Liver (tissue), 9 donors: ENCODE data around the gene SKIL. TPM values are rescaled to one million over a fixed set of nuclear protein-coding genes. Genes with fewer than 3 reads are reported as not detected.
A peak's percentile ranks its signal among the peaks of the same experiment; 100 is the strongest.

Experiments
- DNase-seq: peaks from one replicate; pipeline ENCODE4 v3.0.0-alpha.2; 2017; ENCODE audit warnings: low spot score
- H3K27ac ChIP-seq, 2 donors: one replicate each; pipeline ENCODE4 v1.7.0; 2013; ENCODE audit warnings: inconsistent platforms in 2 of 2, low read length in 2 of 2, control low read depth in 1 of 2, low read depth in 1 of 2, mild to moderate bottlenecking in 1 of 2
- H3K27me3 ChIP-seq, 4 donors: one replicate each; pipeline versions ENCODE4 v1.6.1 to v1.7.0; 2013; ENCODE audit warnings: low read length in 3 of 4, inconsistent platforms in 1 of 4, mild to moderate bottlenecking in 1 of 4, moderate library complexity in 1 of 4; ENCODE audit not compliant: control insufficient read depth in 4 of 4, insufficient read depth in 4 of 4
- H3K36me3 ChIP-seq, 4 donors: one replicate each; pipeline versions ENCODE4 v1.6.1 to v1.7.0; 2013; ENCODE audit warnings: low read length in 3 of 4, mild to moderate bottlenecking in 3 of 4, low read depth in 1 of 4, moderate library complexity in 1 of 4; ENCODE audit not compliant: control insufficient read depth in 4 of 4, insufficient read depth in 3 of 4
- H3K4me1 ChIP-seq, 4 donors: one replicate each; pipeline versions ENCODE4 v1.6.1 to v1.7.0; 2013; ENCODE audit warnings: low read length in 3 of 4, mild to moderate bottlenecking in 3 of 4, moderate library complexity in 1 of 4; ENCODE audit not compliant: control insufficient read depth in 4 of 4, insufficient read depth in 4 of 4
- H3K4me3 ChIP-seq, 3 donors: one replicate each; pipeline versions ENCODE4 v1.6.1 to v1.7.0; 2013; ENCODE audit warnings: low read length in 3 of 3, control low read depth in 1 of 3, low read depth in 1 of 3, mild to moderate bottlenecking in 1 of 3
- H3K9ac ChIP-seq, 2 donors: one replicate each; pipeline ENCODE4 v1.7.0; 2013; ENCODE audit warnings: low read length in 2 of 2, mild to moderate bottlenecking in 2 of 2, moderate library complexity in 2 of 2, control low read depth in 1 of 2, low read depth in 1 of 2
- H3K9me3 ChIP-seq, 4 donors: one replicate each; pipeline versions ENCODE4 v1.6.1 to v1.7.0; 2013; ENCODE audit warnings: low read length in 3 of 4; ENCODE audit not compliant: control insufficient read depth in 4 of 4
- EGR1 ChIP-seq, 2 donors: IDR thresholded peaks; 2 replicates each; pipeline ENCODE4 v1.6.1; 2016 to 2018; ENCODE audit warnings: antibody characterized with exemption in 2 of 2, low read depth in 2 of 2
- FOXA1 ChIP-seq: IDR thresholded peaks from 2 replicates; pipeline ENCODE4 v1.6.1; 2016; ENCODE audit warnings: antibody characterized with exemption
- FOXA2 ChIP-seq: IDR thresholded peaks from 2 replicates; pipeline ENCODE4 v1.6.1; 2016; ENCODE audit warnings: antibody characterized with exemption
- GABPA ChIP-seq, 2 donors: IDR thresholded peaks in 1 of 2; conservative IDR thresholded peaks in 1 of 2; 2 replicates each; pipeline ENCODE4 v1.6.1; 2016; ENCODE audit warnings: antibody characterized with exemption in 2 of 2, mild to moderate bottlenecking in 1 of 2, moderate library complexity in 1 of 2
- HNF4A ChIP-seq, 2 donors: conservative IDR thresholded peaks; 2 replicates each; pipeline ENCODE4 v1.6.1; 2016; ENCODE audit warnings: antibody characterized with exemption in 2 of 2, mild to moderate bottlenecking in 2 of 2
- HNF4G ChIP-seq: IDR thresholded peaks from 2 replicates; pipeline ENCODE4 v1.6.1; 2016; ENCODE audit warnings: antibody characterized with exemption
- JUND ChIP-seq, 2 donors: IDR thresholded peaks; 2 replicates each; pipeline ENCODE4 v1.6.1; 2016; ENCODE audit warnings: antibody characterized with exemption in 2 of 2
- MAX ChIP-seq: IDR thresholded peaks from 2 replicates; pipeline ENCODE4 v1.6.1; 2016; ENCODE audit warnings: antibody characterized with exemption
- NR2F2 ChIP-seq: IDR thresholded peaks from 2 replicates; pipeline ENCODE4 v1.6.1; 2016; ENCODE audit warnings: antibody characterized with exemption
- RAD21 ChIP-seq, 2 donors: IDR thresholded peaks; 2 replicates each; pipeline ENCODE4 v1.6.1; 2016; ENCODE audit warnings: antibody characterized with exemption in 2 of 2, mild to moderate bottlenecking in 2 of 2
- REST ChIP-seq: IDR thresholded peaks from 2 replicates; pipeline ENCODE4 v1.6.1; 2016; ENCODE audit warnings: antibody characterized with exemption, mild to moderate bottlenecking
- RXRA ChIP-seq, 2 donors: IDR thresholded peaks; 2 replicates each; pipeline ENCODE4 v1.6.1; 2017 to 2018; ENCODE audit warnings: antibody characterized with exemption in 2 of 2, mild to moderate bottlenecking in 1 of 2
- SP1 ChIP-seq: IDR thresholded peaks from 2 replicates; pipeline ENCODE4 v1.6.1; 2018; ENCODE audit warnings: antibody characterized with exemption, mild to moderate bottlenecking
- TAF1 ChIP-seq: conservative IDR thresholded peaks from 2 replicates; pipeline ENCODE4 v1.6.1; 2016; ENCODE audit warnings: antibody characterized with exemption, mild to moderate bottlenecking
- YY1 ChIP-seq: IDR thresholded peaks from 2 replicates; pipeline ENCODE4 v1.6.1; 2016; ENCODE audit warnings: antibody characterized with exemption, mild to moderate bottlenecking
- WGBS: extraction: QIAGEN DNeasy Blood & Tissue Kit; methylation state at CpG from one replicate; pipeline ENCODE4 v1.1.7; 2013; 5-methylcytosine and 5-hydroxymethylcytosine counted together
- polyA plus RNA-seq, 2 donors: library from polyadenylated mRNA; stranded (reverse) in 1 of 2; unstranded in 1 of 2; fragments of 200-250 nt in 1 of 2; fragments of >200 nt in 1 of 2; fragmentation: Nextera tagmentation in 1 of 2; extraction: Ambion mirVana in 1 of 2; gene quantifications; one replicate each; pipeline versions ENCODE4 v1.2.1 to v1.2.3, GENCODE V29; 2013 to 2015
- total RNA-seq, 2 donors: library from RNA; depleted of rRNA; stranded (reverse); fragments of >200 nt; gene quantifications; one replicate each; pipeline ENCODE4 v1.2.3, GENCODE V29; 2014
- TF ChIP-seq, protein P1 (sequence below): fragments of 150-350 bp; IDR thresholded peaks from 2 replicates; pipeline ENCODE4 v1.5.1; 2017; ENCODE audit warnings: improper control_type of control experiment, low read depth, low read length; ENCODE audit not compliant: missing input control
- TF ChIP-seq, protein P2 (sequence below): IDR thresholded peaks from 2 replicates; pipeline ENCODE4 v1.6.1; 2016; ENCODE audit warnings: antibody characterized with exemption
- TF ChIP-seq, protein P3 (sequence below): IDR thresholded peaks from 2 replicates; pipeline ENCODE4 v1.6.1; 2016; ENCODE audit warnings: antibody characterized with exemption
- donor health status: healthy.
- donor health status: healthy.
- donor health status: healthy.
- donor health status: healthy.
- donor health status: healthy.

Gene SKIL
- total and polyA plus RNA-seq, 4 donors = 2.5 to 43.2 (median 14.2) TPM

- H3K27ac ChIP-seq = no peak overlapping the region
- DNase-seq = no peak
- TF ChIP-seq EGR1 (IDR thresholded peaks at IDR 0.05; ENCODE audit: low read depth in 2 of 2) (no peak), SP1 (no peak), RXRA (IDR thresholded peaks at IDR 0.05) (no peak), MAX (no peak), HNF4G (no peak), RAD21 (IDR thresholded peaks at IDR 0.05) (no peak), FOXA2 (no peak), GABPA (IDR thresholded peaks at IDR 0.05 in 1 of 2, conservative IDR thresholded peaks at IDR 0.05 in 1 of 2) (no peak), FOXA1 (no peak), TAF1 (no peak), HNF4A (conservative IDR thresholded peaks at IDR 0.05) (no peak)
- TF ChIP-seq, protein P1, sequence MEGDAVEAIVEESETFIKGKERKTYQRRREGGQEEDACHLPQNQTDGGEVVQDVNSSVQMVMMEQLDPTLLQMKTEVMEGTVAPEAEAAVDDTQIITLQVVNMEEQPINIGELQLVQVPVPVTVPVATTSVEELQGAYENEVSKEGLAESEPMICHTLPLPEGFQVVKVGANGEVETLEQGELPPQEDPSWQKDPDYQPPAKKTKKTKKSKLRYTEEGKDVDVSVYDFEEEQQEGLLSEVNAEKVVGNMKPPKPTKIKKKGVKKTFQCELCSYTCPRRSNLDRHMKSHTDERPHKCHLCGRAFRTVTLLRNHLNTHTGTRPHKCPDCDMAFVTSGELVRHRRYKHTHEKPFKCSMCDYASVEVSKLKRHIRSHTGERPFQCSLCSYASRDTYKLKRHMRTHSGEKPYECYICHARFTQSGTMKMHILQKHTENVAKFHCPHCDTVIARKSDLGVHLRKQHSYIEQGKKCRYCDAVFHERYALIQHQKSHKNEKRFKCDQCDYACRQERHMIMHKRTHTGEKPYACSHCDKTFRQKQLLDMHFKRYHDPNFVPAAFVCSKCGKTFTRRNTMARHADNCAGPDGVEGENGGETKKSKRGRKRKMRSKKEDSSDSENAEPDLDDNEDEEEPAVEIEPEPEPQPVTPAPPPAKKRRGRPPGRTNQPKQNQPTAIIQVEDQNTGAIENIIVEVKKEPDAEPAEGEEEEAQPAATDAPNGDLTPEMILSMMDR = no peak
- TF ChIP-seq, protein P2, sequence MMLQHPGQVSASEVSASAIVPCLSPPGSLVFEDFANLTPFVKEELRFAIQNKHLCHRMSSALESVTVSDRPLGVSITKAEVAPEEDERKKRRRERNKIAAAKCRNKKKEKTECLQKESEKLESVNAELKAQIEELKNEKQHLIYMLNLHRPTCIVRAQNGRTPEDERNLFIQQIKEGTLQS = no peak
- TF ChIP-seq, protein P3, sequence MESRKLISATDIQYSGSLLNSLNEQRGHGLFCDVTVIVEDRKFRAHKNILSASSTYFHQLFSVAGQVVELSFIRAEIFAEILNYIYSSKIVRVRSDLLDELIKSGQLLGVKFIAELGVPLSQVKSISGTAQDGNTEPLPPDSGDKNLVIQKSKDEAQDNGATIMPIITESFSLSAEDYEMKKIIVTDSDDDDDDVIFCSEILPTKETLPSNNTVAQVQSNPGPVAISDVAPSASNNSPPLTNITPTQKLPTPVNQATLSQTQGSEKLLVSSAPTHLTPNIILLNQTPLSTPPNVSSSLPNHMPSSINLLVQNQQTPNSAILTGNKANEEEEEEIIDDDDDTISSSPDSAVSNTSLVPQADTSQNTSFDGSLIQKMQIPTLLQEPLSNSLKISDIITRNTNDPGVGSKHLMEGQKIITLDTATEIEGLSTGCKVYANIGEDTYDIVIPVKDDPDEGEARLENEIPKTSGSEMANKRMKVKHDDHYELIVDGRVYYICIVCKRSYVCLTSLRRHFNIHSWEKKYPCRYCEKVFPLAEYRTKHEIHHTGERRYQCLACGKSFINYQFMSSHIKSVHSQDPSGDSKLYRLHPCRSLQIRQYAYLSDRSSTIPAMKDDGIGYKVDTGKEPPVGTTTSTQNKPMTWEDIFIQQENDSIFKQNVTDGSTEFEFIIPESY = no peak
- H3K4me1 ChIP-seq = peaks cover 10 to 32% (median 27%) of the 10 kb centered on the region in 4 donors
- peaks cover 0 to 8% (median 6%) of the 10 kb centered on the region in 4 donors for H3K36me3 ChIP-seq
- H3K27me3 ChIP-seq = no peaks in the 10 kb centered on the region
- H3K9me3 ChIP-seq = no peaks in the 10 kb centered on the region
- WGBS = 94% methylated on average over 11 of the region's 11 CpGs
- H3K9ac ChIP-seq = no peak overlapping the region
- H3K4me3 ChIP-seq = no peak overlapping the region
These were observed 6.0 kb downstream of the SKIL start for GRCh38 chr3:170363471-170363994.

GRCh38 chr3:170364965-170365364, 7.5 kb downstream of the SKIL start:
- Histone ChIP-seq H3K4me3 (no peak overlapping the region), H3K27me3 (no peaks in the 10 kb centered on the region), H3K27ac (no peak overlapping the region), H3K9ac (peak overlapping the region in 1 of 2 donors; percentile 31), H3K36me3 (peaks cover 0 to 8% (median 6%) of the 10 kb centered on the region in 4 donors), H3K4me1 (peaks cover 7 to 29% (median 23%) of the 10 kb centered on the region in 4 donors), H3K9me3 (no peaks in the 10 kb centered on the region)
- WGBS = 71% methylated on average over 4 of the region's 4 CpGs
- DNase-seq = no peak
- TF ChIP-seq HNF4G (no peak), YY1 (no peak), FOXA1 (no peak), HNF4A (conservative IDR thresholded peaks at IDR 0.05) (no peak), NR2F2 (no peak), GABPA (IDR thresholded peaks at IDR 0.05 in 1 of 2, conservative IDR thresholded peaks at IDR 0.05 in 1 of 2) (no peak), RXRA (IDR thresholded peaks at IDR 0.05) (no peak), TAF1 (no peak), JUND (IDR thresholded peaks at IDR 0.05) (no peak), REST (no peak), SP1 (no peak), FOXA2 (no peak), EGR1 (IDR thresholded peaks at IDR 0.05; ENCODE audit: low read depth in 2 of 2) (no peak), RAD21 (IDR thresholded peaks at IDR 0.05) (no peak)
- TF ChIP-seq, protein P3 = no peak
- TF ChIP-seq, protein P2 = no peak
- TF ChIP-seq, protein P1 = no peak
